GM12892 (cell line): Measurements from ENCODE around the gene KBTBD6.

Source experiments
- POLR2A ChIP-seq: IDR thresholded peaks from 2 replicates; pipeline ENCODE4 v1.6.1; 2011; ENCODE audit warnings: low read depth, low read length, control low read depth
- POLR2AphosphoS5 ChIP-seq: IDR thresholded peaks from 2 replicates; pipeline ENCODE4 v1.6.1; 2011; ENCODE audit warnings: low read depth, low read length, control low read depth
- TAF1 ChIP-seq: IDR thresholded peaks from 2 replicates; pipeline ENCODE4 v1.6.1; 2011; ENCODE audit warnings: low read depth, mild to moderate bottlenecking, control low read depth, low read length, borderline replicate concordance

DNA sequence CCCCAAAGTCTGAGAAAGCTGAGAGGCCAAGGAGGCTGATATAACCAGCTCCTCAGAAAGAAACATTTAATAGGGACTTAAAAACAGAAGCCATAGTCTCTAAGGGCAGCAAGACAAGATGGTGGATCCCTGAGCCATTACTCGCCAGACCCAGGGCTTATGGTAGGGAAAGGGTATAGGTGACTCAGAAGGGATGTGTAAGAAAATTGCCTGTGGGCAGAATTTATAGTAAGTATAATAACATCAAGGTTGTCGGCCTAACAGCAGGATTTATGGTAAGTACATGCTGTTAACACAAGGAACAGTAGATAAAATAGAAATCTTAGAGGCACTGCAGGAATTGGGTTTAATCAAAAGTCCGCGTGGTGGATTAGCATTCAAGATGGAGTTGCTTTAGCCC is 14.7 kb downstream of the KBTBD6 start:
- no peak for TF ChIP-seq POLR2A
- TF ChIP-seq TAF1: no peak
- no peak for TF ChIP-seq POLR2AphosphoS5
